Parathyroid adenoma (tissue), 2 donors: ENCODE measurements around the gene CDK12.
"Not testable (repeated sequence)": the region's sequence is repeated elsewhere in the genome, so short reads cannot be mapped to it uniquely, and the experiment has no call there.

Source experiments
- H2AFZ ChIP-seq: fragments of 300-600 bp; sonication (generic); one replicate; pipeline ENCODE4 v1.7.0; 2017; ENCODE audit warnings: antibody characterized with exemption, mild to moderate bottlenecking
- H3K27ac ChIP-seq: fragments of 300-600 bp; sonication (generic); one replicate; pipeline ENCODE4 v1.7.0; 2017
- H3K27me3 ChIP-seq: fragments of 300-600 bp; sonication (generic); one replicate; pipeline ENCODE4 v1.7.0; 2017; ENCODE audit warnings: low read length; ENCODE audit not compliant: control insufficient read depth, insufficient read depth
- H3K36me3 ChIP-seq: fragments of 300-600 bp; sonication (generic); one replicate; pipeline ENCODE4 v1.7.0; 2017; ENCODE audit warnings: low read length; ENCODE audit not compliant: control insufficient read depth, insufficient read depth
- H3K4me1 ChIP-seq: fragments of 300-600 bp; sonication (generic); one replicate; pipeline ENCODE4 v1.7.0; 2017; ENCODE audit warnings: control low read depth
- H3K4me2 ChIP-seq: fragments of 300-600 bp; sonication (generic); one replicate; pipeline ENCODE4 v1.7.0; 2017; ENCODE audit warnings: low read length
- H3K4me3 ChIP-seq: fragments of 300-600 bp; sonication (generic); one replicate; pipeline ENCODE4 v1.7.0; 2017; ENCODE audit warnings: low read depth, low read length
- H3K79me2 ChIP-seq: fragments of 300-600 bp; sonication (generic); one replicate; pipeline ENCODE4 v1.7.0; 2017; ENCODE audit warnings: control low read depth
- H3K9ac ChIP-seq: fragments of 300-600 bp; sonication (generic); one replicate; pipeline ENCODE4 v1.7.0; 2017; ENCODE audit warnings: mild to moderate bottlenecking
- H3K9me3 ChIP-seq: fragments of 300-600 bp; sonication (generic); one replicate; pipeline ENCODE4 v1.7.0; 2017; ENCODE audit warnings: low read length; ENCODE audit not compliant: control insufficient read depth
- CTCF ChIP-seq: fragments of 300-600 bp; sonication (generic); IDR thresholded peaks from one replicate; pipeline ENCODE4 v1.7.0; 2017; ENCODE audit warnings: antibody characterized with exemption, mild to moderate bottlenecking
- donor health status: primary hyperparathyroidism.

Gene CDK12

DNA sequence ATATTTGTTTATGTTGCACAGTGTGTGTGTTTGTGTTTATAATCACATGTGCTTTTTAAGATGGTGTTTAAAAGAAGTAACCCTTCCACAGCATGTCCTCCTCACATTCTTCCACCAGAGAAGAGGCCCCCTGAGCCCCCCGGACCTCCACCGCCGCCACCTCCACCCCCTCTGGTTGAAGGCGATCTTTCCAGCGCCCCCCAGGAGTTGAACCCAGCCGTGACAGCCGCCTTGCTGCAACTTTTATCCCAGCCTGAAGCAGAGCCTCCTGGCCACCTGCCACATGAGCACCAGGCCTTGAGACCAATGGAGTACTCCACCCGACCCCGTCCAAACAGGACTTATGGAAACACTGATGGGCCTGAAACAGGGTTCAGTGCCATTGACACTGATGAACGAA lies 69.2 kb downstream of the CDK12 start:
- H3K79me2 ChIP-seq, result no peaks in the 10 kb centered on the region
- TF ChIP-seq CTCF, result no peak
- peaks cover 3% of the 10 kb centered on the region for H3K36me3 ChIP-seq
- no peak overlapping the region for H3K9ac ChIP-seq
- H2AFZ ChIP-seq, result no peak overlapping the region
- H3K4me2 ChIP-seq, result no peak overlapping the region
- H3K27me3 ChIP-seq, result no peaks in the 10 kb centered on the region
- peaks cover 2% of the 10 kb centered on the region for H3K4me1 ChIP-seq
- H3K4me3 ChIP-seq, result no peak overlapping the region
- H3K9me3 ChIP-seq, result no peaks in the 10 kb centered on the region
- H3K27ac ChIP-seq, result no peak overlapping the region

DNA sequence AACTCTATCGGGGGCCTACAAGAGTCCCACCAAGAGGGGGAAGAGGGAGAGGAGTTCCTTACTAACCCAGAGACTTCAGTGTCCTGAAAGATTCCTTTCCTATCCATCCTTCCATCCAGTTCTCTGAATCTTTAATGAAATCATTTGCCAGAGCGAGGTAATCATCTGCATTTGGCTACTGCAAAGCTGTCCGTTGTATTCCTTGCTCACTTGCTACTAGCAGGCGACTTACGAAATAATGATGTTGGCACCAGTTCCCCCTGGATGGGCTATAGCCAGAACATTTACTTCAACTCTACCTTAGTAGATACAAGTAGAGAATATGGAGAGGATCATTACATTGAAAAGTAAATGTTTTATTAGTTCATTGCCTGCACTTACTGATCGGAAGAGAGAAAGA lies 70.0 kb downstream of the CDK12 start:
- Histone ChIP-seq H2AFZ (no peak overlapping the region), H3K9me3 (no peaks in the 10 kb centered on the region), H3K27ac (no peak overlapping the region), H3K9ac (no peak overlapping the region), H3K27me3 (no peaks in the 10 kb centered on the region), H3K4me3 (no peak overlapping the region), H3K79me2 (no peaks in the 10 kb centered on the region), H3K4me2 (no peak overlapping the region), H3K4me1 (peaks cover 2% of the 10 kb centered on the region), H3K36me3 (peaks cover 3% of the 10 kb centered on the region)
- TF ChIP-seq CTCF, result no peak

DNA sequence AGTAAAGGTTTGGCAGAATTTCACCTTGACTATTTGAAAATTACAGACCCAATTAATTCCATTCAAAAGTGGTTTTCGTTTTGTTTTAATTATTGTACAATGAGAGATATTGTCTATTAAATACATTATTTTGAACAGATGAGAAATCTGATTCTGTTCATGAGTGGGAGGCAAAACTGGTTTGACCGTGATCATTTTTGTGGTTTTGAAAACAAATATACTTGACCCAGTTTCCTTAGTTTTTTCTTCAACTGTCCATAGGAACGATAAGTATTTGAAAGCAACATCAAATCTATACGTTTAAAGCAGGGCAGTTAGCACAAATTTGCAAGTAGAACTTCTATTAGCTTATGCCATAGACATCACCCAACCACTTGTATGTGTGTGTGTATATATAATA lies 72.6 kb downstream of the CDK12 start:
- Histone ChIP-seq H3K4me1 (peaks cover 2% of the 10 kb centered on the region), H3K9me3 (no peaks in the 10 kb centered on the region), H3K4me2 (no peak overlapping the region), H3K79me2 (no peaks in the 10 kb centered on the region), H3K27ac (no peak overlapping the region), H3K27me3 (no peaks in the 10 kb centered on the region), H2AFZ (no peak overlapping the region), H3K4me3 (no peak overlapping the region), H3K36me3 (peaks cover 3% of the 10 kb centered on the region), H3K9ac (no peak overlapping the region)
- no peak for TF ChIP-seq CTCF

- H2AFZ ChIP-seq, result no peak overlapping the region
- peaks cover 3% of the 10 kb centered on the region for H3K36me3 ChIP-seq
- H3K79me2 ChIP-seq, result no peaks in the 10 kb centered on the region
- no peak overlapping the region for H3K9ac ChIP-seq
- H3K27ac ChIP-seq, result no peak overlapping the region
- no peak overlapping the region for H3K4me2 ChIP-seq
- H3K4me3 ChIP-seq, result no peak overlapping the region
- TF ChIP-seq CTCF, result no peak
- H3K9me3 ChIP-seq, result no peaks in the 10 kb centered on the region
- H3K4me1 ChIP-seq, result peaks cover 2% of the 10 kb centered on the region
- H3K27me3 ChIP-seq, result no peaks in the 10 kb centered on the region
Observed at GRCh38 chr17:39534768-39535405, 73.6 kb downstream of the CDK12 start.

- H3K9me3 ChIP-seq, result no peaks in the 10 kb centered on the region
- no peak overlapping the region for H3K27ac ChIP-seq
- H3K4me1 ChIP-seq, result no peaks in the 10 kb centered on the region
- no peak for TF ChIP-seq CTCF
- H3K36me3 ChIP-seq, result no peaks in the 10 kb centered on the region
- no peaks in the 10 kb centered on the region for H3K27me3 ChIP-seq
- no peak overlapping the region for H3K9ac ChIP-seq
- H3K4me2 ChIP-seq, result no peak overlapping the region
- H3K4me3 ChIP-seq, result no peak overlapping the region
- no peaks in the 10 kb centered on the region for H3K79me2 ChIP-seq
- H2AFZ ChIP-seq, result no peak overlapping the region
Observed at GRCh38 chr17:39536468-39536867, 75.2 kb downstream of the CDK12 start.

GRCh38 chr17:39537364-39537763 lies 76.1 kb downstream of the CDK12 start:
- not testable (repeated sequence) for H3K9me3 ChIP-seq, H3K4me1 ChIP-seq, H3K36me3 ChIP-seq, H3K4me3 ChIP-seq, H3K79me2 ChIP-seq, H3K27me3 ChIP-seq, H3K27ac ChIP-seq, H2AFZ ChIP-seq, H3K9ac ChIP-seq, H3K4me2 ChIP-seq
